GM18526 (cell line): ENCODE results near the gene ZFP82.

Experiments
- POLR2A ChIP-seq: IDR thresholded peaks from 3 replicates; pipeline ENCODE4 v1.6.1; 2011; ENCODE audit not compliant: insufficient read length; ENCODE audit errors: extremely low read depth

Gene ZFP82

DNA sequence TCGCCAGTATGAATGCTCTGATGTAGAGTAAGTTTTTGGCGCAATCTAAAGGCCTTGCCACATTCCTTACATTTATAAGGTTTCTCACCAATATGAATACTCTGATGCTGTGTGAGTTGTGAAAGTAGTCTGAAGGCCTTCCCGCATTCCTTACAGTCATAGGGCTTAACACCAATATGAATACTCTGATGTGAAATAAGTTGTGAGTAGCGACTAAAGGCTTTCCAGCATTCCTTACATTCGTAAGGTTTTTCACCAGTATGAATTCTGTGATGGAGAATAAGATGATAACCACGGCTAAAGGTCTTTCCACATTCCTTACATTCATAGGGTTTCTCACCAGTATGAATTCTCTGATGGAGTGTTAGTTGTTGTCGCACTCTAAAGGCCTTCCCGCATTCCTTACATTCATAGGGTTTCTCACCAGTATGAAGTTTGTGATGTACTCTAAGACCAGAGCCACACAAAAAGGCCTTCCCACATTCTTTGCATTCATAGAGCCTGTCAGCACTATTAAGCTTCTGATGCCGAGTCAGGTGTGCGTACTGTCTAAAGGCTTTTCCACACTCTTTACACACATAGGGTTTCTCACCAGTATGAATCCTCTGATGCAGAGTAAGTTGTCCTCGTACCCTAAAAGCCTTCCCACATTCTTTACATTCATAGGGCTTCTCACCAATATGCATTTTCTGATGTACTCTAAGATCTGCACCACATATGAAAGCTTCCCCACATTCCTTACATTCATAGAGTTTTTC lies 25.3 kb downstream of the ZFP82 start:
- TF ChIP-seq POLR2A: no peak

DNA sequence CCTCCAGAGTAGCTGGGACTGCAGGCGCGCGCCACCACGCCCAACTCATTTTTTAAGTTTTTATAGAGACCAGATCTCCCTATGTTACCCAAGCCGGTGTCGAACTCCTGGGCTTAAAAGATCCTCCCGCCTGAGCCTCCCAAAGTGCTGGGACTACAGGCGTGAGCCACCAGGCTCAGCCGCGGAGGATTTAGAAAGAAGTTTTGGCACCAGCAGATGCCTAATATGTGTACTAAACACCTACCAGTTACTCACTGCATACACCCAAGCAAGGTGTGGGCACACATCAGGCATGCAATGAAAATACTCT lies 39.0 kb downstream of the ZFP82 start:
- no peak for TF ChIP-seq POLR2A

GRCh38 chr19:36378625-36379509 lies 39.6 kb downstream of the ZFP82 start, which contains the start of gene ZFP14:
TSS of gene ZFP14 (minus strand) at chr19:36379201. CDS start at chr19:36367892, 11,309 bp downstream.
- peak; percentile 50 for TF ChIP-seq POLR2A

GRCh38 chr19:36377541-36378178 lies 40.8 kb downstream of the ZFP82 start:
- no peak for TF ChIP-seq POLR2A

GRCh38 chr19:36373638-36374156 lies 44.7 kb downstream of the ZFP82 start:
- no peak for TF ChIP-seq POLR2A

DNA sequence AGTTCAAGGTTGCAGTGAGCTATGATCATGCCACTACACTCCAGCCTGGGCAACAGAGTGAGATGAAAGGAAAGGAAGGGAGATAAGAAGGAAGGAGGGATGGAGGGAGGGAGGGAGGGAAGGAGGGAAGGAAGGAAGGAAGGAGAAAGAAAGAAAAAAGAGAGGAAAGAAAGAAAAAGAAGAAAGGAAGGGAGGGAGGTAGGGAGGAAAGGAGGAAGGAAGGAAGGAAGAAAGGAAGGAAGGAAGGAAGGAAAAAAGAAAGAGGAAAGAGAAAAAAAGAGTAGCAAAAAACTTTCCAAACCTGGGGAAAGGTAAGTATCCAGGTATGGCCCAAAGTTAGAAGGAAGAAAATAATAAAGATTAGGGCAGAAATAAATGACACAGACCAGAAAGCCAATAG lies 46.6 kb downstream of the ZFP82 start:
- TF ChIP-seq POLR2A: no peak

DNA sequence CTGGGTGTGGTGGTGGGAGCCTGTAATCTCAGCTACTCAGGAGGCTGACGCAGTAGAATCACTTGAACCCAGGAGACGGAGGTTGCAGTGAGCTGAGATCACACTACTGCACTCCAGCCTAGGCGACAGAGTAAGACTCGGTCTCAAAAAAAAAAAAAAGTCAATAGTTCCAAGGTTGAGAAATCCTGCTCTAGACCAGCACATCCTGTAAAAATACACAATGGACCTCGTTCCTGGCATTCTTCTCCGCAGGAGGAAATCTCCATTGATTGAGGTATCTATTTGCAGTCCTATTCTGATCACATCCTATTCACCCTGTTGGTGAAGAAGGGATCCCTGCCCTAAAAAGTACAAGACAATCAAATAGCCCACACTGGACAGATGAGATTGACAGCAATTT lies 54.6 kb downstream of the ZFP82 start:
- TF ChIP-seq POLR2A: no peak
